ENCODE data around the gene YIF1A. TPM values are rescaled to one million over a fixed set of nuclear protein-coding genes. Genes with fewer than 3 reads are reported as not detected.

The YIF1A gene
- total RNA-seq, 3 donors from 2014 or later: 56.8 to 61.4 (median 57.7) TPM

DNA sequence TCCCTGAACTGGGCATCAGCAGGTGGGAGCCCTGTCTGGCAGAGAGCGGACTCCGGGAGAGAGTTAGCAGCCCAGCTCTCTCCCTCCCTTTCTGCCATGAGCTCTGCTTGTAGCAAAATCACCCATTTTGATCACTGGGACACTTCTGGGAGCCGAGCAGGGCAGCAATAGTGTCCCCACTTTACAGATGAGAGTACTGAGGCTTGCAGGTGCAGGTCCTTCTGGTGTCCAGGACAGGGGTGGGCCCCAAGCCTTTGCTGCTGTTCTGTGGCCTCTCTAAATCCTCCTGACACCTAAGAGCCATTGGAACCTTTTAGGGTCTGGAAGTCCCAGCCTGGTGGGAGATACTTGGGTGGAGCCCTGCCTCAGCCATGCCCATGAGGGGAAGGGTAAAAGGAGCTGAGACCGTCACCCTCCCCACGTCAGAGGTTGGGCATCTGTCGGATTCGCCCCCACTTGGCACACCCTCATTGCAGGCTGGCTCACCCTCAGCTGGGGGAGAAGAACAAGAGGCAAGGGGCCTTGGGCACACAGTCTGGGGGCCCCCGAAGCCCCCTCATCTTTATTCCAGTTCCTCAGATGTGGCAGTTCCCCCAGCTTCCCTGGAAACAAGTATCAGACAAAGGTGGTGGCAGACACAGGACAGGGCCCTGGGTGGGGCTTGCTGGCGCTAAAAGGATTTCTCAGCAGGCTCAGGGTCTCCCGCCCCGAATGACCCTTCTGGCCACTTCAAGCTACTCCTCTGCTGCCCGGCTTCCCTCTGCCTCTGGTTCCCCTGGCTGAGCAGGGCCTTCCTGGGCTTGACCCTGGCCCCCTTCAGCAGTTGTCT is 42.8 kb upstream of the YIF1A start:
- no peak for TF ChIP-seq POLR2AphosphoS5 (IDR thresholded peaks at IDR 0.05)
- TF ChIP-seq, protein P1, sequence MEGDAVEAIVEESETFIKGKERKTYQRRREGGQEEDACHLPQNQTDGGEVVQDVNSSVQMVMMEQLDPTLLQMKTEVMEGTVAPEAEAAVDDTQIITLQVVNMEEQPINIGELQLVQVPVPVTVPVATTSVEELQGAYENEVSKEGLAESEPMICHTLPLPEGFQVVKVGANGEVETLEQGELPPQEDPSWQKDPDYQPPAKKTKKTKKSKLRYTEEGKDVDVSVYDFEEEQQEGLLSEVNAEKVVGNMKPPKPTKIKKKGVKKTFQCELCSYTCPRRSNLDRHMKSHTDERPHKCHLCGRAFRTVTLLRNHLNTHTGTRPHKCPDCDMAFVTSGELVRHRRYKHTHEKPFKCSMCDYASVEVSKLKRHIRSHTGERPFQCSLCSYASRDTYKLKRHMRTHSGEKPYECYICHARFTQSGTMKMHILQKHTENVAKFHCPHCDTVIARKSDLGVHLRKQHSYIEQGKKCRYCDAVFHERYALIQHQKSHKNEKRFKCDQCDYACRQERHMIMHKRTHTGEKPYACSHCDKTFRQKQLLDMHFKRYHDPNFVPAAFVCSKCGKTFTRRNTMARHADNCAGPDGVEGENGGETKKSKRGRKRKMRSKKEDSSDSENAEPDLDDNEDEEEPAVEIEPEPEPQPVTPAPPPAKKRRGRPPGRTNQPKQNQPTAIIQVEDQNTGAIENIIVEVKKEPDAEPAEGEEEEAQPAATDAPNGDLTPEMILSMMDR (IDR thresholded peaks at IDR 0.05): no peak
- TF ChIP-seq POLR2A (IDR thresholded peaks at IDR 0.05): no peak
- intact Hi-C loops (cut with DNase I; ENCODE audit: low total_unique reads): no loop called here
- Histone ChIP-seq H3K4me1 (peaks cover 3 to 8% of the 10 kb centered on the region in 2 donors), H3K27me3 (no peaks in the 10 kb centered on the region), H3K4me3 (no peak overlapping the region), H3K9me3 (no peaks in the 10 kb centered on the region), H3K27ac (no peak overlapping the region), H3K36me3 (no peaks in the 10 kb centered on the region)
- DNase-seq (ENCODE audit: low spot score in 2 of 2): no peak

DNA sequence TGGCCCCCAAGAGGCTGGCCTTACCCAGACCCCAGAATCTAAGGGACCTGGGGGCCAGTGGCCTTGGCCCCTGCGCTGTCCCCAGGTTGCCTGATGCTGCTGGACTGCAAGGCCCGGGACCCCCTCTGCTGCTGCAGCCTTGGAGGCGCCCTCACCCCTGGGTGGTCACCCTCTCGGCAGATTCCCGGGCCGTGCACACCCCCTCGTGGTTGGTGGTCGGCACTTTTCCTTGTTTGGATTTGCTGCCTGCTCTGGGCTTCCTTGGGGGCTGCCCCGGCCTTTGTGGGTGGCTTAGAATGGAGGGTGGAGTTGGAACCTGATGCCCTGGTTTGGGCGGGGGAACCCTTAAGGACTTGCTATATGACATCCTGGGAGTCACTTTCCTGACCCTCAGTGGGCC is 42.0 kb upstream of the YIF1A start:
- intact Hi-C loops (cut with DNase I; ENCODE audit: low total_unique reads): no loop called here
- no peaks in the 10 kb centered on the region for H3K9me3 ChIP-seq
- no peak overlapping the region for H3K27ac ChIP-seq

DNA sequence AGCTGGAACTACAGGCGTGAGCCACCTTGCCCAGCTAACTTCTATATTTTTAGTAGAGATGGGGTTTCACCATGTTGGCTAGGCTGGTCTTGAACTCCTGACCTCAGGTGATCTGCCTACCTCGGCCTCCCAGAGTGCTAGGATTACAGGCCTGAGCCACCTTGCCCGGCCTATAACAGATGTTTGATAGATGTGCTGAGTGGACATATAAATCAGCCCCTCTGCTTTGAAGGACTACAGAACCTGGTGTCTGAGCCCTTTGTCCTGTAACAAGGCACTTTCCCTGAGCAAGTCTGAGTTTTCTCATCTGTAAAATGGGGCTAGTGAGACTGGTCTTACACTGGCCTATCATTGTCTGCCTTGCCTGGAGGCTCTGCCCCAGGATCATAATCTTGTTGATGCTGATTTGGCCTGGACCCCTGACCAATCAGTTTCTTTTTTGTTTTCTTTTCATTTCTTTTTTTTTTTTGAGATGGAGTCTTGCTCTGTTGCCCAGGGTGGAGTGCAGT is 40.3 kb upstream of the YIF1A start:
- Histone ChIP-seq H3K27me3 (no peaks in the 10 kb centered on the region), H3K36me3 (no peaks in the 10 kb centered on the region), H3K9me3 (no peaks in the 10 kb centered on the region), H3K4me1 (peaks cover 0 to 3% of the 10 kb centered on the region in 2 donors), H3K27ac (peak overlapping the region in 1 of 2 donors; percentile 4), H3K4me3 (no peak overlapping the region)
- intact Hi-C loops (cut with DNase I; ENCODE audit: low total_unique reads): no loop called here
- TF ChIP-seq POLR2A (IDR thresholded peaks at IDR 0.05) (no peak), POLR2AphosphoS5 (IDR thresholded peaks at IDR 0.05) (no peak)
- TF ChIP-seq, protein P1 (IDR thresholded peaks at IDR 0.05): no peak
- no peak for DNase-seq (ENCODE audit: low spot score in 2 of 2)

More for the DNA sequence above, 42.0 kb upstream of the YIF1A start:
- H3K4me1 ChIP-seq: peaks cover 3 to 4% of the 10 kb centered on the region in 2 donors
- TF ChIP-seq POLR2A (IDR thresholded peaks at IDR 0.05): no peak
- TF ChIP-seq, protein P1 (IDR thresholded peaks at IDR 0.05): no peak
- no peak for TF ChIP-seq POLR2AphosphoS5 (IDR thresholded peaks at IDR 0.05)
- no peak overlapping the region for H3K4me3 ChIP-seq
- H3K27me3 ChIP-seq: no peaks in the 10 kb centered on the region
- H3K36me3 ChIP-seq: no peaks in the 10 kb centered on the region
- DNase-seq (ENCODE audit: low spot score in 2 of 2): no peak

DNA sequence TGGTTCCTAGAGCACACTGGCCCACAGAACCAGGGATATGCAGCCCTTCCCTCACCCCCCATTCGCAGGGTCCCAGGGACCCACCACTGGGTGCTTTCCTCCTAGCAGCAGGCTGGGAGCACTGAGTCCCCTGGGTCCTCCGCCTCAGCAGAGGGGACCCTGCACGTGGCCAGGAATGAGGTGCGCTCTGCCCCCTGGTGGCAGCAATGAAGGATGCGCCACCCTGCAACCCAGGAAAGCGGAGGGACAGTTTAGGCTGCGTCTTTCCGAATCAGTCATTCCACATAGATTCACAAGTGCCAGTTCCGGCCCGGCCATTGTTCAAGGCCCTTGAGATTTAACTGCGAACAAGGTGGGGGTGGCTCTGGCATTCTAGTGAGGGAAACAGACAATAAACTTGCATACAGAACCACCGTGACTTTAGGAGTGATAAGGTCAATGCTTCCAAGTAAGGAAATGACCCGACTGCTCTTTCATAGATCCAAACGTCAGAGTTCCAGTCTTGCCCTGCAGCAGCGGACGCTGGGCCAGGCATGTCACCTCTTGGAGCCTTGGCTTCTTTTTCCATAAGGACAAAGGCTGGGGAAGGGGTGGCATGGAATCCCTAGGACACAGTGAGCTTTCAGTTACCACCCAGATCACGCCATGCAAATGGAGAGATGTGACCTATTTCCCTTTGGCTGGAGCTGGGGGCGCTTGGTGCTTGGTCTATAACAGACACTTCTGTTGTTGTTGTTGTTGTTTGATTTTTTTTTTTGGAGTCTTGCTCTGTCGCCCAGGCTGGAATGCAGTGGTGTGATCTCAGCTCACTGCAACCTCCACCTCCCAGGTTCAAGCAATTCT is 39.6 kb upstream of the YIF1A start:
- H3K36me3 ChIP-seq: no peaks in the 10 kb centered on the region
- peak overlapping the region in 1 of 3 donors; percentile 12 for H3K4me3 ChIP-seq
- peak; percentile 73 to 79 for DNase-seq (ENCODE audit: low spot score in 2 of 2)
- intact Hi-C loops (cut with DNase I; ENCODE audit: low total_unique reads): no loop called here
- H3K27ac ChIP-seq: peak overlapping the region in 1 of 2 donors; percentile 4
- H3K9me3 ChIP-seq: no peaks in the 10 kb centered on the region
- no peak for TF ChIP-seq POLR2A (IDR thresholded peaks at IDR 0.05)
- TF ChIP-seq, protein P1 (IDR thresholded peaks at IDR 0.05): peak; percentile 94 to 98 (median 97)
- TF ChIP-seq POLR2AphosphoS5 (IDR thresholded peaks at IDR 0.05): peak; percentile 44 to 71 (median 60)
- peaks cover 0 to 3% of the 10 kb centered on the region in 2 donors for H3K4me1 ChIP-seq
- no peaks in the 10 kb centered on the region for H3K27me3 ChIP-seq
